Mesenchymal stem cell (in vitro differentiated cells and primary cell): ENCODE results near the gene TAF9.
A peak's percentile ranks its signal among the peaks of the same experiment; 100 is the strongest.

Experiments
- DNase-seq: peaks from one replicate; pipeline ENCODE4 v3.0.0-alpha.2; 2013
- H2AFZ ChIP-seq: one replicate; pipeline ENCODE4 v1.6.1; 2013; ENCODE audit warnings: low read depth, mild to moderate bottlenecking, control low read depth, inconsistent platforms, low read length, moderate library complexity
- H2AK5ac ChIP-seq: 2 replicates; pipeline ENCODE4 v1.6.1; 2013; ENCODE audit warnings: low read length, moderate library complexity, mild to moderate bottlenecking, inconsistent platforms; ENCODE audit not compliant: severe bottlenecking
- H2BK120ac ChIP-seq: one replicate; pipeline ENCODE4 v1.6.1; 2013; ENCODE audit warnings: low read depth, mild to moderate bottlenecking, inconsistent platforms, low read length, moderate library complexity
- H2BK12ac ChIP-seq, 2 experiments: one replicate each; pipeline ENCODE4 v1.6.1; 2013; ENCODE audit warnings: inconsistent platforms in 2 of 2, low read length in 2 of 2, mild to moderate bottlenecking in 2 of 2, moderate library complexity in 2 of 2, control low read depth in 1 of 2
- H2BK15ac ChIP-seq: one replicate; pipeline ENCODE4 v1.6.1; 2013; ENCODE audit warnings: mild to moderate bottlenecking, low read depth, inconsistent platforms; ENCODE audit not compliant: poor library complexity, severe bottlenecking
- H2BK5ac ChIP-seq: 2 replicates; pipeline ENCODE4 v1.6.1; 2013; ENCODE audit warnings: low read depth, mild to moderate bottlenecking, low read length, control low read depth, inconsistent platforms; ENCODE audit not compliant: poor library complexity, severe bottlenecking
- H3K14ac ChIP-seq, 2 experiments: one replicate each; pipeline ENCODE4 v1.6.1; 2013; ENCODE audit warnings: inconsistent platforms in 2 of 2, low read length in 2 of 2, control low read depth in 1 of 2, mild to moderate bottlenecking in 1 of 2, moderate library complexity in 1 of 2
- H3K18ac ChIP-seq, 2 experiments: one replicate each; pipeline ENCODE4 v1.6.1; 2013; ENCODE audit warnings: inconsistent platforms in 2 of 2, low read length in 2 of 2, control low read depth in 1 of 2, low read depth in 1 of 2, mild to moderate bottlenecking in 1 of 2
- H3K23ac ChIP-seq, 2 experiments: one replicate each; pipeline ENCODE4 v1.6.1; 2013; ENCODE audit warnings: inconsistent platforms in 2 of 2, low read length in 2 of 2, mild to moderate bottlenecking in 2 of 2, moderate library complexity in 2 of 2, control low read depth in 1 of 2
- H3K27ac ChIP-seq: 2 replicates; pipeline ENCODE4 v1.5.1; 2013; ENCODE audit warnings: mild to moderate bottlenecking, moderate library complexity, low read length, control low read depth, inconsistent platforms; ENCODE audit not compliant: poor library complexity, severe bottlenecking
- H3K27me3 ChIP-seq, 2 experiments: 2 replicates each; pipeline versions ENCODE4 v1.6.1 to v1.7.0; 2013; ENCODE audit warnings: low read length in 2 of 2, mild to moderate bottlenecking in 2 of 2, moderate library complexity in 2 of 2, control low read depth in 1 of 2, inconsistent platforms in 1 of 2; ENCODE audit not compliant: control insufficient read depth in 1 of 2, insufficient read depth in 1 of 2
- H3K36me3 ChIP-seq, 2 experiments: 2 replicates each; pipeline versions ENCODE4 v1.6.1 to v1.7.0; 2013; ENCODE audit warnings: low read length in 2 of 2, control low read depth in 1 of 2, inconsistent platforms in 1 of 2, low read depth in 1 of 2, mild to moderate bottlenecking in 1 of 2; ENCODE audit not compliant: insufficient read depth in 2 of 2, control insufficient read depth in 1 of 2
- H3K4ac ChIP-seq, 2 experiments: one replicate each; pipeline ENCODE4 v1.6.1; 2013; ENCODE audit warnings: inconsistent platforms in 2 of 2, low read length in 2 of 2, mild to moderate bottlenecking in 2 of 2, moderate library complexity in 2 of 2, control low read depth in 1 of 2, low read depth in 1 of 2
- H3K4me1 ChIP-seq: 2 replicates; pipeline ENCODE4 v1.6.1; 2013; ENCODE audit warnings: low read depth, low read length, control low read depth; ENCODE audit not compliant: control insufficient read depth, insufficient read depth
- H3K4me2 ChIP-seq: 2 replicates; pipeline ENCODE4 v1.6.1; 2013; ENCODE audit warnings: low read length, mild to moderate bottlenecking, inconsistent platforms; ENCODE audit not compliant: poor library complexity, severe bottlenecking
- H3K4me3 ChIP-seq, 2 experiments: 2 replicates each; pipeline versions ENCODE4 v1.5.1 to v1.7.0; 2013; ENCODE audit warnings: low read length in 2 of 2, mild to moderate bottlenecking in 2 of 2, control low read depth in 1 of 2, low read depth in 1 of 2; ENCODE audit not compliant: insufficient read depth in 1 of 2
- H3K79me1 ChIP-seq: replicated peaks from 2 replicates; pipeline ENCODE4 v1.6.1; 2013; ENCODE audit warnings: mild to moderate bottlenecking, control low read depth, low read length, inconsistent platforms; ENCODE audit not compliant: poor library complexity, severe bottlenecking
- H3K9ac ChIP-seq: 2 replicates; pipeline ENCODE4 v1.7.0; 2013; ENCODE audit warnings: mild to moderate bottlenecking, low read length, moderate library complexity
- H3K9me3 ChIP-seq: 2 replicates; pipeline ENCODE4 v1.7.0; 2013; ENCODE audit warnings: mild to moderate bottlenecking, low read length; ENCODE audit not compliant: control insufficient read depth
- H4K8ac ChIP-seq: one replicate; pipeline ENCODE4 v1.6.1; 2013; ENCODE audit warnings: inconsistent platforms, mild to moderate bottlenecking, low read length, moderate library complexity
- H4K91ac ChIP-seq: one replicate; pipeline ENCODE4 v1.6.1; 2013; ENCODE audit warnings: mild to moderate bottlenecking, low read length, inconsistent platforms
- WGBS: methylation state at CpG from one replicate; pipeline ENCODE4 v1.1.7; 2013; ENCODE audit warnings: mixed read lengths; 5-methylcytosine and 5-hydroxymethylcytosine counted together

The TAF9 gene

GRCh38 chr5:69415584-69415958, 46.3 kb upstream of the TAF9 start:
- H3K4me2 ChIP-seq, result peak overlapping the region; percentile 42
- no peak overlapping the region for H3K18ac ChIP-seq
- H3K27me3 ChIP-seq, result no peaks in the 10 kb centered on the region
- no peak for DNase-seq
- no peak overlapping the region for H3K23ac ChIP-seq
- peak overlapping the region in 1 of 2 experiments; percentile 71 for H2BK12ac ChIP-seq
- no peak overlapping the region for H3K27ac ChIP-seq
- H2AFZ ChIP-seq, result no peak overlapping the region
- H3K4ac ChIP-seq, result no peak overlapping the region
- H3K4me1 ChIP-seq, result no peaks in the 10 kb centered on the region
- H3K9me3 ChIP-seq, result no peaks in the 10 kb centered on the region
- no peak overlapping the region for H2AK5ac ChIP-seq
- peaks cover 2% of the 10 kb centered on the region for H3K79me1 ChIP-seq
- peaks cover 24 to 51% of the 10 kb centered on the region in 2 experiments for H3K36me3 ChIP-seq
- no peak overlapping the region for H2BK120ac ChIP-seq
- H3K4me3 ChIP-seq, result peak overlapping the region in 1 of 2 experiments; percentile 40
- WGBS, result 43% methylated on average over 13 of the region's 18 CpGs
- H3K14ac ChIP-seq, result no peak overlapping the region
- H4K91ac ChIP-seq, result no peak overlapping the region
- peak overlapping the region; percentile 87 for H4K8ac ChIP-seq
- no peak overlapping the region for H2BK5ac ChIP-seq
- H3K9ac ChIP-seq, result no peak overlapping the region
- H2BK15ac ChIP-seq, result no peak overlapping the region

- H3K23ac ChIP-seq, result no peak within 1 kb of the TSS
- peak within 1 kb of the TSS; percentile 54 for H2AFZ ChIP-seq
- H3K14ac ChIP-seq, result no peak within 1 kb of the TSS
- DNase-seq, result peak; percentile 51
- H2AK5ac ChIP-seq, result no peak within 1 kb of the TSS
- no peaks in the 10 kb centered on the region for H3K27me3 ChIP-seq
- H3K4me2 ChIP-seq, result peak within 1 kb of the TSS; percentile 42
- H4K8ac ChIP-seq, result peak within 1 kb of the TSS; percentile 87
- peaks cover 2% of the 10 kb centered on the region for H3K79me1 ChIP-seq
- H3K4ac ChIP-seq, result peak within 1 kb of the TSS in 1 of 2 experiments; percentile 34
- H3K27ac ChIP-seq, result no peak within 1 kb of the TSS
- H2BK120ac ChIP-seq, result no peak within 1 kb of the TSS
- no peak within 1 kb of the TSS for H3K9ac ChIP-seq
- H2BK15ac ChIP-seq, result no peak within 1 kb of the TSS
- H3K4me3 ChIP-seq, result peak within 1 kb of the TSS in 1 of 2 experiments; percentile 40
- H3K18ac ChIP-seq, result peak within 1 kb of the TSS; percentile 17 to 46
- H4K91ac ChIP-seq, result no peak within 1 kb of the TSS
- H3K36me3 ChIP-seq, result peaks cover 24 to 56% of the 10 kb centered on the region in 2 experiments
- H2BK5ac ChIP-seq, result no peak within 1 kb of the TSS
- 19% methylated on average over 49 of the region's 78 CpGs for whole genome bisulfite sequencing
- no peaks in the 10 kb centered on the region for H3K4me1 ChIP-seq
- peak within 1 kb of the TSS in 1 of 2 experiments; percentile 71 for H2BK12ac ChIP-seq
- H3K9me3 ChIP-seq, result no peaks in the 10 kb centered on the region
Measured at GRCh38 chr5:69414885-69415583, 45.7 kb upstream of the TAF9 start, which contains the start of gene MARVELD2. Gene MARVELD2 (plus strand): TSS chr5:69415116. CDS start chr5:69419386, 4,270 bp downstream.

- H3K79me1 ChIP-seq, result peaks cover 6% of the 10 kb centered on the region
- no peak overlapping the region for H2AFZ ChIP-seq
- H3K14ac ChIP-seq, result no peak overlapping the region
- H2BK120ac ChIP-seq, result no peak overlapping the region
- H4K91ac ChIP-seq, result no peak overlapping the region
- H3K27me3 ChIP-seq, result no peaks in the 10 kb centered on the region
- no peak overlapping the region for H3K27ac ChIP-seq
- no peak overlapping the region for H4K8ac ChIP-seq
- H2AK5ac ChIP-seq, result no peak overlapping the region
- H3K36me3 ChIP-seq, result peaks cover 32 to 64% of the 10 kb centered on the region in 2 experiments
- no peak overlapping the region for H3K18ac ChIP-seq
- no peaks in the 10 kb centered on the region for H3K4me1 ChIP-seq
- no peak overlapping the region for H3K4me3 ChIP-seq
- no peak overlapping the region for H2BK15ac ChIP-seq
- H3K23ac ChIP-seq, result no peak overlapping the region
- no peak overlapping the region for H2BK12ac ChIP-seq
- 96% methylated on average over 14 of the region's 15 CpGs for WGBS
- H3K9me3 ChIP-seq, result no peaks in the 10 kb centered on the region
- no peak overlapping the region for H2BK5ac ChIP-seq
- H3K4ac ChIP-seq, result no peak overlapping the region
- no peak for DNase-seq
- H3K4me2 ChIP-seq, result no peak overlapping the region
- no peak overlapping the region for H3K9ac ChIP-seq
Measured at GRCh38 chr5:69404659-69405330, 35.5 kb upstream of the TAF9 start.

GRCh38 chr5:69378376-69378775, 9.1 kb upstream of the TAF9 start:
- Histone ChIP-seq H3K36me3 (peaks cover 14 to 78% of the 10 kb centered on the region in 2 experiments), H4K8ac (no peak overlapping the region), H3K4me2 (no peak overlapping the region), H3K4ac (no peak overlapping the region), H3K4me3 (no peak overlapping the region), H2AFZ (no peak overlapping the region), H3K4me1 (no peaks in the 10 kb centered on the region), H2BK15ac (no peak overlapping the region), H2BK12ac (no peak overlapping the region), H3K79me1 (peaks cover 6% of the 10 kb centered on the region), H3K9me3 (no peaks in the 10 kb centered on the region), H4K91ac (no peak overlapping the region), H3K18ac (no peak overlapping the region), H3K9ac (no peak overlapping the region), H2AK5ac (no peak overlapping the region), H3K27me3 (no peaks in the 10 kb centered on the region), H2BK120ac (no peak overlapping the region), H2BK5ac (no peak overlapping the region), H3K14ac (no peak overlapping the region), H3K27ac (no peak overlapping the region), H3K23ac (no peak overlapping the region)
- DNase-seq, result no peak
